Measurements from ENCODE around the gene SLC6A8. TPM values are rescaled to one million over a fixed set of nuclear protein-coding genes. Genes with fewer than 3 reads are reported as not detected.

Gene SLC6A8
- total RNA-seq, 1 donor from 2014 or later = 57.9 TPM

GRCh38 chrX:153727123-153727931, 39.6 kb downstream of the SLC6A8 start:
- peak overlapping the region; percentile 72 for H3K4me2 ChIP-seq (ENCODE audit: low read length)
- Mint-ChIP-seq H3K9me3 (ENCODE audit: unreplicated experiment) (no peaks in the 10 kb centered on the region), H3K36me3 (ENCODE audit: low read depth, unreplicated experiment) (peaks cover 15% of the 10 kb centered on the region), H3K4me3 (ENCODE audit: unreplicated experiment) (peak overlapping the region; percentile 35), H3K27me3 (ENCODE audit: low read depth, unreplicated experiment) (no peaks in the 10 kb centered on the region), H3K27ac (ENCODE audit: unreplicated experiment) (peak overlapping the region; percentile 77), H3K4me1 (ENCODE audit: low read depth, unreplicated experiment) (peaks cover 3% of the 10 kb centered on the region)
- peak overlapping the region; percentile 52 for H2AFZ ChIP-seq (ENCODE audit: low read depth, low read length)
- FAIRE-seq (no peak), DNase-seq (ENCODE audit: low read depth) (no peak)
- H4K20me1 ChIP-seq (ENCODE audit: insufficient read depth, low read length) = peaks cover 8% of the 10 kb centered on the region
- H3K79me2 ChIP-seq (ENCODE audit: insufficient read depth, low read length) = peaks cover 15% of the 10 kb centered on the region
- H3K36me3 ChIP-seq (ENCODE audit: insufficient read depth, low read length) = no peaks in the 10 kb centered on the region
- no peaks in the 10 kb centered on the region for H3K9me3 ChIP-seq (ENCODE audit: insufficient read depth, low read depth, low read length)
- H3K9ac ChIP-seq (ENCODE audit: low read length) = peak overlapping the region; percentile 48
- peak overlapping the region; percentile 25 for H3K4me3 ChIP-seq (ENCODE audit: insufficient read depth, low read depth, low read length)
- H3K27ac ChIP-seq (ENCODE audit: low read depth, low read length) = no peak overlapping the region
- H3K4me1 ChIP-seq (ENCODE audit: insufficient read depth, low read length) = peaks cover 26% of the 10 kb centered on the region
- TF ChIP-seq CTCF (IDR thresholded peaks at IDR 0.05; ENCODE audit: insufficient read depth, low read depth, low read length) (no peak), EZH2 (IDR thresholded peaks at IDR 0.05; ENCODE audit: insufficient read depth, low read length) (no peak)
- no peaks in the 10 kb centered on the region for H3K27me3 ChIP-seq (ENCODE audit: insufficient read depth, low read length)

GRCh38 chrX:153728095-153728494, 40.4 kb downstream of the SLC6A8 start:
- Histone ChIP-seq H3K27ac (ENCODE audit: low read depth, low read length) (no peak overlapping the region), H3K4me1 (ENCODE audit: insufficient read depth, low read length) (peaks cover 19% of the 10 kb centered on the region), H3K9me3 (ENCODE audit: insufficient read depth, low read depth, low read length) (no peaks in the 10 kb centered on the region), H3K27me3 (ENCODE audit: insufficient read depth, low read length) (no peaks in the 10 kb centered on the region), H4K20me1 (ENCODE audit: insufficient read depth, low read length) (peaks cover under 1% of the 10 kb centered on the region), H3K4me3 (ENCODE audit: insufficient read depth, low read depth, low read length) (no peak overlapping the region), H3K9ac (ENCODE audit: low read length) (no peak overlapping the region), H3K4me2 (ENCODE audit: low read length) (no peak overlapping the region), H3K79me2 (ENCODE audit: insufficient read depth, low read length) (peaks cover 7% of the 10 kb centered on the region), H2AFZ (ENCODE audit: low read depth, low read length) (no peak overlapping the region), H3K36me3 (ENCODE audit: insufficient read depth, low read length) (no peaks in the 10 kb centered on the region)
- FAIRE-seq (no peak), DNase-seq (ENCODE audit: low read depth) (no peak)
- no peak overlapping the region for H3K27ac Mint-ChIP-seq (ENCODE audit: unreplicated experiment)
- H3K4me3 Mint-ChIP-seq (ENCODE audit: unreplicated experiment) = peak overlapping the region; percentile 35
- H3K36me3 Mint-ChIP-seq (ENCODE audit: low read depth, unreplicated experiment) = peaks cover 16% of the 10 kb centered on the region
- TF ChIP-seq CTCF (IDR thresholded peaks at IDR 0.05; ENCODE audit: insufficient read depth, low read depth, low read length) (no peak), EZH2 (IDR thresholded peaks at IDR 0.05; ENCODE audit: insufficient read depth, low read length) (no peak)
- no peaks in the 10 kb centered on the region for H3K27me3 Mint-ChIP-seq (ENCODE audit: low read depth, unreplicated experiment)
- H3K4me1 Mint-ChIP-seq (ENCODE audit: low read depth, unreplicated experiment) = peaks cover 3% of the 10 kb centered on the region
- no peaks in the 10 kb centered on the region for H3K9me3 Mint-ChIP-seq (ENCODE audit: unreplicated experiment)
